Measurements from ENCODE around the gene DLL3.

- TF ChIP-seq CTCF (tag by site-specific recombination; IDR thresholded peaks at IDR 0.05): 0 out of 2 replicates have a peak, but pooled peaks have one; percentile 9
- TF ChIP-seq ZNF280C (tag by site-specific recombination; IDR thresholded peaks at IDR 0.05): no peak
- TF ChIP-seq ZNF791 (tag by site-specific recombination; IDR thresholded peaks at IDR 0.05): no peak
Measured at GRCh38 chr19:39469036-39469435, 29.7 kb upstream of the DLL3 start.
